ENCODE results near the gene HAP1.
"Not testable (repeated sequence)": the region's sequence is repeated elsewhere in the genome, so short reads cannot be mapped to it uniquely, and the experiment has no call there.

The HAP1 gene, protein sequence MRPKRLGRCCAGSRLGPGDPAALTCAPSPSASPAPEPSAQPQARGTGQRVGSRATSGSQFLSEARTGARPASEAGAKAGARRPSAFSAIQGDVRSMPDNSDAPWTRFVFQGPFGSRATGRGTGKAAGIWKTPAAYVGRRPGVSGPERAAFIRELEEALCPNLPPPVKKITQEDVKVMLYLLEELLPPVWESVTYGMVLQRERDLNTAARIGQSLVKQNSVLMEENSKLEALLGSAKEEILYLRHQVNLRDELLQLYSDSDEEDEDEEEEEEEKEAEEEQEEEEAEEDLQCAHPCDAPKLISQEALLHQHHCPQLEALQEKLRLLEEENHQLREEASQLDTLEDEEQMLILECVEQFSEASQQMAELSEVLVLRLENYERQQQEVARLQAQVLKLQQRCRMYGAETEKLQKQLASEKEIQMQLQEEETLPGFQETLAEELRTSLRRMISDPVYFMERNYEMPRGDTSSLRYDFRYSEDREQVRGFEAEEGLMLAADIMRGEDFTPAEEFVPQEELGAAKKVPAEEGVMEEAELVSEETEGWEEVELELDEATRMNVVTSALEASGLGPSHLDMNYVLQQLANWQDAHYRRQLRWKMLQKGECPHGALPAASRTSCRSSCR

DNA sequence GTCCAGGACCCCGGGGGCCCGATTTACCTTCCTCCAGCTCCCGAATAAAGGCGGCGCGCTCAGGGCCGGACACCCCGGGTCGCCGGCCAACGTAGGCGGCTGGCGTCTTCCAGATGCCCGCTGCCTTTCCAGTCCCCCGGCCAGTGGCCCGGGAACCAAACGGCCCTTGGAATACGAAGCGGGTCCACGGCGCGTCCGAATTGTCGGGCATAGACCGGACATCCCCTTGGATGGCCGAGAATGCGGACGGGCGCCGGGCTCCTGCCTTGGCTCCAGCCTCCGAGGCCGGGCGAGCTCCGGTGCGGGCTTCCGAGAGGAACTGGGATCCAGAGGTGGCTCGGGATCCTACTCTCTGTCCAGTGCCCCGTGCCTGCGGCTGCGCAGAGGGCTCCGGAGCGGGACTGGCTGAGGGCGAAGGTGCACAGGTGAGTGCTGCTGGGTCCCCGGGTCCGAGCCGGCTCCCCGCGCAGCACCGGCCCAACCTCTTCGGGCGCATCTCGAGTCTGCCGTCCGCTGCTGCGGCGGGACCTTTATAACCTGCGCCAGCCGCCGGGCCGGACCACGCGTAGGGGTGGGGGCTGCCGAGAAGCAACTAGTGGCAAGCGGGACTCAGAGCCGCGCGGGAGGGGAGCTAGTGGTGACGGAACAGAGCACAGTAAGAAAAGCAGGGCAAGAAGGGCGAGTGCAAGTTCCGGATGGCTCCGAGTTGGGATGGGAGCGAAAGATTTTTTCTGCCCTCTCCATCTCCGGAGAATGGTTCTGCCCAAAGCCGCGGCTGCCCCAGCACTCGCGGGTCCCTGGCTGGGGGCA is at the start of gene HAP1:
Gene HAP1, minus strand, starts transcription at position 505 of the 810 bp plus-strand sequence. Its CDS starts 9 bp downstream, at position 496.
- in situ Hi-C loops (cut with MboI; ENCODE audit: low sequenced_read_pairs) = no loop called here

DNA sequence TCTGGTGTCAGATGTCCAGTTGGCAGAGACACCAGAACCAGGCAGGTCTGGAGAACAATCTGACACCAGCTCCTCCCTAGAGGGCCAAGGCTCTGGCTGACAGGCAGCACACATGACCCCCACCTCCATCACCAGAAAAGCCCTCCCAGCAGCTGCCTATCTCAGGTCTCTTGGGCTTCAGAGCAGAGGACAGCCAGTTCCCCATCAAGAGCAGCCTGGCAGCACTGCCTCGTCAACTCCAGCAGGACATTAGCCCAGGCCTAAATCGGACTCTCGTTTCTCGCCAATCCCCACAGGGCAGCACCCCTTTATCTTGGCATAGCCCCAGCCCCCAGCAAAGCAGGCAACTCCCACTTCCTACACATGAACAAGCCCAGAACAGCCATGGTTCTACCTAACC is 47.7 kb upstream of the HAP1 start:
- in situ Hi-C loops (cut with MboI; ENCODE audit: low sequenced_read_pairs) = no loop called here

DNA sequence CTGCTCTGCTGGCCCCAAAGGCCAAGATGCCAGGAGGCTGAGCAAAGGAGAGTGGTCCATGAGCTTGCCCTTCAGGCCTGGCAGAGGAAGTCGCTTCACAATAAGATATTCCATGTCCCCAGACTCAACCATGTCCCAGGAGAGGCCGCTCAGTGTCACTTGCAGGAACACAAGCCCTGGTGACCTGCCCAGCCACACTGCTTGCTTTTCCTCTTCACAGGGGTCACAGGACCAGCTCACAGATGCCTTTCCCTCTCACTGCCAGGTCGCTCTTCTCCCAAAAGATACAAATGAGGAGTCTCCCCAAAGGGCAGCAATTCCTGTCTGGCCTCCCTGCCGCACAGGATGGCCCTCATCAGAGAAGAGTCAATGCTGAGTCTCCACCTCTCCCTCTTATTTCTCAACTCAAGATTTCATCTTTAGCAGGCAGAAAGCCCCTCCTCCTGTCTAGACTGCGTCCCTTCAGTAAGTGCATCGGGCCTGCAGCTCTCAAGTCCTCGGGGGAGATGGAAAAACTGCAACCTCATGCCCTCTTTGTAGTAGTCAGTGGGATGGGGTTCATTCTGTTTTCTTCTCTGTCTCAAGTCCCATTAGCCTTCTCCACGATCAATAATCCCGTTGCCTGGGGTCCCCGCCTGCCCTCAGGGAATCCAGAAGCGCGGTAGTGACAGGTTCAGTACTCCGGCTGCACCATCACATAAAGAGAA is 47.1 kb upstream of the HAP1 start:
- in situ Hi-C loops (cut with MboI; ENCODE audit: low sequenced_read_pairs) = no loop called here

DNA sequence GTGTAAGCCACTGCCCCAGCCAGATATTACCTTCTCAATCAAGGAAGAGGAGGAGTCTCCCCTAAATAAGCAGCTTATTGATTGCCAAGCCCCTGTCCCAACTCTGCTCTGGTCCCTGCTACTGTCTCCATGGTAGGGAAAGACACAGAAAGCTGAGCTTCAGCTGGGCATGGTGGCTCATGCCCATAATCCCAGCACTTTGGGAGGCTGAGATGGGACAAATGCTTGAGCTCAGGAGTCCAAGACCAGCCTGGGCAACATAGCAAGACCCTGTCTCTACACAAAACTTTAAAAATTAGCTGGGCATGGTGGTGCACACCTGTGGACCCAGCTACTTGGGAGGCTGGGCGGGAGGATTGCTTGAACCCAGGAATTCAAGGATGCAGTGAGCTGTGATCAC is 45.5 kb upstream of the HAP1 start:
- in situ Hi-C loops (cut with MboI; ENCODE audit: low sequenced_read_pairs) = no loop called here

DNA sequence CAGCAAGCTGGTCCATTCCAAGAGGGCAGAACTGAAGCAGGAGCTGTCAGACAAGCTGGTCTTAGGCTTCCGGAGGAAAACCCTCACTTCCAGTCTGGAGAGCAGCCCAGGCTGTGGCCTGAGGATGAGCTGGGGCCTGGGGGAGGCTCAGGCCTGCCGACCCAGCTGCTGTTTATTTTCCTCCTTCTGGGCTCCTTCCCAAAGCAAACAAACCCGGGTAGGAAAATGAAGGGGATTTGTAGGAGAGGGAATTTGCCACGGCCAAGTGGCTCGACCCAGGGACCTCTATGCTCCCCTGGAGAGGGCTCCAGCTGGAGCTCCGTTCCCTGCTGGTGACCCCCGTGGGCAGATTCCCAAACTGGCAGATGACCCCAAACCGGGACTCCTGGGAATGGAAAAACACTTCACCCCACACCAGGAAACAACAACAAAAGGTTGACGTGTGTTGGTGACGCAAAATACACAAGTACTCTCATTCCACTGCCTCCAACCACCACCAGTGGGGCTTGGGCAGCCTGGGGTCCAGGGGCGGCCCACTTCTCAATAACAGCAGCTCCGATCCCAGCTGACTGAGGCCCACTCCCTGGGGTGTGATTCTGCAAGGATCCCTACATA is 43.2 kb upstream of the HAP1 start:
- in situ Hi-C loops (cut with MboI; ENCODE audit: low sequenced_read_pairs) = no loop called here

DNA sequence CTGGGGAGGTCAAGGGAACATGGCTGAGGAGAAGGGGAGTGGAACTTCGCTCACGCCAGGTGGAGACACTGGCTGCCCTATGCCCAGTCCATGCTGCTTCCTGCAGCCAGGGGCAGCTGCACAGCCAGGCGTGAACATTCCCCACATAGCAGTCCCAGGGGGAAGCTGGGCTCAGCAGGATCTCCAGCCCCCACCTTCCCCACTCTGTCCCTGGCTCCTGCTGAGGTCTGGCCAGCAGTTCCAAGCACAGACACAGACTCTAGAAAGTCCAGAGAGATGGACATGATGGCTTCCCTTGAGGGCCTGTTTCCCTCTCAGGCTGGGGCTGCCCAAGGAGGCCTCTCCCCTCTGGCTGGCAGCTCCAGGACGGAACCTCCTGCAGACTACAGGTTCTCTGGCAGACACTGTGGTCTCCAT is 42.7 kb upstream of the HAP1 start:
- in situ Hi-C loops (cut with MboI; ENCODE audit: low sequenced_read_pairs) = no loop called here

DNA sequence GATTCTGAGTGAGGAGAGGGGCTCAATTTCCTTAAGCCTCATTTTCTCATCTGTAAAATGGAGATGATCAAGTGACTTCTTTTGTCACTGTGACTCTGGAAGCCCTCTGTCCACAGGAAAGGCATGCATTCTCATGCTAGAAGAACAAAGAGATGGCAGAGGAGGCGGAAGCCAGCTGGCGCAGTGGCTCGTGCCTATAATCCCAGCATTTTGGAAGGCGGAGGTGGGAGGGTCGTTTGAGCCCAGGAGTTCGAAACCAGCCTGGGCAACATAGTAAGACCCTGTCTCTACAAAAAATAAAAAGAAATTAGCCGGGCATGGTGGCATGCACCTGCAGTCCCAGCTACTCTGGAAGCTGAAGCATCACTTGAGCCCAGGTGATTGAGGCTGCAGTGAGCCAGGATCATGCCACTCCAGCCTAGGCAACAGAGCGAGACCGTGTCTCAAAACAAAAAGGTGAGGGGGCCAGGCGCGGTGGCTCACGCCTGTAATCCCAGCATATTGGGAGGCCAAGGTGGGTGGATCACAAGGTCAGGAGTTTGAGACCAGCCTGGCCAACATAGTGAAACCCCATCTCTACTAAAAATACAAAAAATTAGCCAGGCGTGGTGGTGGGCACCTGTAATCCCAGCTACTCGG is 41.9 kb upstream of the HAP1 start:
- in situ Hi-C loops (cut with MboI; ENCODE audit: low sequenced_read_pairs) = not testable (repeated sequence)

DNA sequence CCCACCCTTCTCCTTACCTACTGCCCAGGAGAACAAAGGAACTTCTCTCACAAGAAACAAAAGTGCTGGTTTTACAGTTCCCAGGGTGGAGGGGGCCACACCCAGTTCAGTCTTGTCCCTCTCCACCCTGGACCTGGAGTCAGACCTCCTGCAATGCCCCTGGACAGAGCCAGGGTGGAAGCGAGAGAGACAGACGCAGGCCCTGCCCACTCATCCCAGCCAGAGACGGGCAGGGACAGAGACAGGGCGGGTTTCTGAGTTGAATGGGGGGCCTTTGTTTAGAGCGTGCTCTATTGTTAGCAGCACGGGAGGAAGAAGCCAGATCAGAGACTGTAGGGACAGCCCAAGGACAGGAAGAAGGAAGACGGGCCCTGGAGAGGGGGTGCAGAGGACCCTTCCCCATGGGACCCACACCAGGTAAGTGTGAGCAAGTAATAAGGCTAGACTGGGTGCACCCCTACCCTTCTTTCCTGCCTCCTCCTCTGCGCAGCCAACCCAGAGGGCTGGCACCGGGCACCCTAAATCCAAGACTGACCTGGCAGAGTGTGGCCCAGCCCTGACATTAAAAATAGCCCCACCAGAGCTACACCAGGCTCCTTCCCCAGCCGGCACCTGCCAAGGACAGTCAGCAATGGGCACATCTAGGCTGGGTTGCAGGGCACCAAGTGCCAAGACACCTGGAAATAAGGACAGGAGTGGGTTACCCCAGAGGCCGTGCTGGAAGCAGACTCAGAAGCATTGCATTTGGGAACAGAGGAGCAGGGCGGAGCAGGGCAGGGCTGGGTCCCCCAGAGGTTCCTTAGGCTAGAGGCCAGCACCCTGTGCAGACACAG is 41.2 kb upstream of the HAP1 start:
- in situ Hi-C loops (cut with MboI; ENCODE audit: low sequenced_read_pairs) = no loop called here

DNA sequence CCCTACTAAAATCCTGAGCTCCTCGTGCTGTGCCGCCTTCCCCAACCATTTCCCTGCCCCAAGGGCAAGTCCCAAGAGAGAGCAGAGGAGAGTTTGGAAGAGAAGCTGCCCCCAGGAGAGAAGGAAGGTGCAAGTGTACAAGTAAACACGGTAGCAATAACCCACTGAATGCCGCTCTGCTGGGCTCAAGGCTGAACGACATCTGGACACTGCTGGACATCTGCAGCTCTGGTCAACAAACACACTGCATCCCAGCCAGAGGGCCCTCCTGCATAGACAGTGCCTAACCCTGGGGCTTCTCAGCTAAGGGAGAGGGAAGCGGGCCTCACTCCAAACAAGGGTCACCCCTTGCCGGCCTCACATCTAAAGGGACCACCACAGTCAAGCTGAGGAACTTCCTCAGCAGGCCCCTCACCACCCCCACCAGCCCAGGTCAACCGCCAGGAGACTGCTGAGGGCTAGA is 39.3 kb upstream of the HAP1 start:
- in situ Hi-C loops (cut with MboI; ENCODE audit: low sequenced_read_pairs) = no loop called here

DNA sequence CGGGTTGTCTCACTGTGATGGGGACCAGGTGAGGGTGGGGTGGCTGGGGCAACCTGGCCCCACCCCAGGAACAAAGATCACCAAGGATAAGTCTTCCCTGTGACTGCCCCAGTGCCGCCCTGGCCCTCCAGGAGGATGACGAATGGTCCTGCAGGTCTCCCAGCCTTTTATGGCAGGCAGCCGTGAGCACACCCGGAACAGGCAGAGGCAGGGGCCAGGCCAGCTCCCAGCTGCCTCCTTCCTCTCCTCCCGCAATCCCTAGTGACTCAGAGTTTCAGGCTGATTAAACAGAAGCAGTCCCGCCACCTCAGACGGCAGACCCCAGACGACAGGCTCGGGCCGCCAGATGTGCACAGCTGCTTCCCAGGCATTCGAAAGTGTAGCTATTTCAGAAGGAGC is 38.7 kb upstream of the HAP1 start:
- in situ Hi-C loops (cut with MboI; ENCODE audit: low sequenced_read_pairs) = no loop called here

DNA sequence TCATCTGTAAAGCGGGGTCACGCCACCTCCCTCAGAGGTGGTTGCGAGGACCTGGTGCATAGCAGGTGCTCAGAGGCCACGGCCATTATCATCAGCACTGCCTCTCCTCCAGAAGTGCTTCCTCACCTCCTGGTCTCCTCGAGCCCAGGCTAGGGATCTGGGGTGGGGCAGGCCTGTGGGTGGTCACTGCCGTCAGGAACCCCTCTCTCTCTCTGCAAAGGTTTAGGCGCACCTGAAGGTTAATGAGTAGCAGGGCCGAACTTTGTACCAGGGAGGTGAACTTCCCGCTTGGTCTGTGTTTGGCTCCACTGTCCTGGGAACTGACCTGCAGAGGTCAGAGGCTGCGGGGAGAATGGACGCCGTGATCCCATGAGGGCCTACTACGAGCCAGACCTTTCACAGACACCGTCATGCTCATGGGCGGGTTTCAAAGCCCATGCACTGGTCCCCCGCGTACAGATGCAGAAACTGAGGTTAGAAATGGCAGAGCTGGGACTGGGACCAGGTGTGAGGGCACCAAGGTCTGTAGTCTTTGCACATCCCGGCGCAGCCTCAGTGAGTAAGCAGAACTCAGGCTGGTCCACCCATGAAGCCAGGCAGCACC is 38.2 kb upstream of the HAP1 start:
- in situ Hi-C loops (cut with MboI; ENCODE audit: low sequenced_read_pairs) = no loop called here

DNA sequence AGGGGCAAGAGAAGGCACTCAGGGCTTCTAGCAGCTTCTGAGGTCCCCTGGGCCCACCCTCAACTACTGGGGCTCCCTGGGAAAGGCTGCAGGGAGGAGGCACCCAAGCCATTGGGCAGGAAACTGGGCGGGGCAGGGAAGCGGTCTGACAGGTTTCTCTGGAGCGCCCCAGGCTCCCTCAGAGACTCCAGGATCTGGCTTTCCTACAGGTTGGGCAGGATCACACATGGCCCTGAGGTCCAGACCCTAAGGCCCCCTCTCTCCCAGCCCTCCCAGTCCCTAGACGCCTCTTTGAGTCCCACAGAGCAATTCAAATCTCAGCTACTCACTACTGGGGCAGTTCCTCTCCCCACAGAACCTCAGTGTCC is 37.8 kb upstream of the HAP1 start:
- in situ Hi-C loops (cut with MboI; ENCODE audit: low sequenced_read_pairs) = no loop called here

DNA sequence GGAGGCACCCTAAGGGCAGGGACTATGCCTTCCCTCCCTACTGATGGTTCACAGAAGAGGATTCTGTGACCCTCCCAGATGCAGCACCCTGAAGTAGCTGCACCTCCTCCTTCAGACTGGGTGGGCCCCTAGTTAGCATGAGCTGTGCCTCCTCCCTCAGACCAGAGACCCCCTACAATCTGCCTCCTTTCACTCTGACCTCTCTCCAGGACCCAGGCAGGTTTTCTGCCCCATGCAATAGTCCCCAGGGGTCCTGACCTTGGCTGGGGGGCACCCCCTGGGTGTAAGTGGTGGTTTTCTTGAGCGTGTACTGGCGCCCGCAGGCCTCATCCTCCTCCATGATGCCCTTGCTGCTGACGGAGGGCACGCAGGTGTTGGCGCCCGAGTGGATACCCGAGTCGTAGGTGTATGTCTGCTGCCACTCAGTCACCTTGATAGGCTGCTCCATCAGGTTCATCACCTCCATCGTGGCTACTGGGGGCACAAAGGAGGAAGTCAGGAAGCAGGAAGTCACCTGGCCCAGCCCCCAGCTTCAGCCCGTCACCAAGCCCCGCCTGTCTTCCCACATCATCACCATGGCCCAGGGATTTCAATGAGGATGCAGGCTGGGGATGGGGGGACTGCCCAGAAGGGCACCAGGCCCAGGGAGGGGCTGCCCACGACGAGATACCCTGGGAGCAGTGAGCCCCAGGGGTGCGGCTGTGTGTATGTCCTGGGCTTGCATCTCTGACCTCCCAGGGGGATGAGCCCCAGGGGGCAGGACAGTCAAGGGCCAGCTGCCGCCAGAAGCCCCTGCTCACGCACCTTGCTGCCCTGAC is 37.2 kb upstream of the HAP1 start:
- in situ Hi-C loops (cut with MboI; ENCODE audit: low sequenced_read_pairs) = no loop called here

DNA sequence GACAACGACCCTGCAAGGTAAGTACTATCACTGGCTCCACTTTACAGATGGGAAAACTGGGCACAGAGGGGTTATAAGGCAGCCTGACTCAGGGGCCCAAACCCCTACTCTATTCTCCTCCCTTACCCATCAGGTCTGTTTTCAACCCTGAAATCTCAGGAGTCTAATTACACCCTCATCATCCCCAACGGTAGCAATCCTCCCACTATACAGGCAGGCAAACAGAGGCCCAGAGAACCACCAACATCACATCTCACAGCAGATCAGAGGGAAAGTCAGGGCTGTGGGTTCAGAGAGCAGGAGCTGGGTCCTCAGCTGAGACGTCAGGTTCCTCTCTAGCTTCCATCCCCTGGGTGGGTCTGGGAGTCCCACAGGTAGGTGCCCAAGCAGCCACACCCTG is 35.5 kb upstream of the HAP1 start:
- in situ Hi-C loops (cut with MboI; ENCODE audit: low sequenced_read_pairs) = no loop called here

DNA sequence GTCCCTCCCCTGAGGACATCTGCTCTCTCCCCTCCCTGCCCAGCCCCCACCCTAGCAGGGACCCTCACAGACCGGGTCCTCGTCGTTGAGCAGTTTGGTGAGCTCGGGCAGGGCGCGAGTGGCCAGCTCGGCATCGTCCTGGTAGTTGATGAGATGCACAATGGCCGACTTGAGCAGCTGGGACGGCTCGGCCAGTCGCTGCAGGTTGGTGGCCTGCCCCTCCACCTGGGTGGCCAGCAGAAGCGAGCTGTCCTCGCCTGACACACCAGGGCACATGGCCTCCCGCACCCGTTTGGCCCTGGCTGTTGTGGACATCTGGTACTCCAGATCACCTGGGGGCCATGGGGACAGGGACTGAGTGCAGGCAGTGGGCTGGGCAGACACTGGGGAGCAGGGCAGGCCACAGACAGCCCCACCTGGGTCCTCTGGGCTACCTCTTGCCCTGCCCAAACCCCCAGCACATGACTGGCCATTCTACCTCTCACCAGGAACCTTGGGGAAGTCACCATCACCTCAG is 35.0 kb upstream of the HAP1 start:
- in situ Hi-C loops (cut with MboI; ENCODE audit: low sequenced_read_pairs) = no loop called here

DNA sequence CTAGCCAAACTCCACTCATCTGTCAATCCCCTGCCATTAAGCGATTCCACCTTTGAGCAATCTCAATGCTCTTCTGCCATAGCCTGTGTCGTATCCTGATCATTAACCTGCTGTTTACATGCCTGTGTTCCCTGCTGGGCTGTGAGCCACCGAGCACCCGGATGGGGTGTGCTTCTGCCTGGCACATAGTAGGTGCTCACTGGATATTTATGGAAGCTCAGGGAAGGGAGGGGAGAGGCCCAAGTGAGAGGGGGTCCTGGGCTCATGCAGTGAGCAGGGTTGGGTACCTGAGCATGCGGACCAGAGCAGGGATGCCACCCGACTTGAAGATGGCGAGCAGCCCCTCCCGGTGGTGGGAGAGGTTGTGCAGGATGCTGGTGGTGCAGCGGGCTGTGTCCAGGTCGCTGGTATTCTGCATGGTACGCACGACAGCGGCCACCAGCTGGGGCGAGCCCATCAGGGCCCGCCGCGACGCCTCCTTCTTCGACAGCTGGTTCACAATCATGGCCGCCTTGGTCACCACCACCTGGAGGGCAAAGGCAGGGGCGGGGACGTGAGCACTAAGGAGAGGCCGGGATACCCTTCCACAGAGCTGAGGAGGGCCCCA is 34.3 kb upstream of the HAP1 start:
- in situ Hi-C loops (cut with MboI; ENCODE audit: low sequenced_read_pairs) = no loop called here

DNA sequence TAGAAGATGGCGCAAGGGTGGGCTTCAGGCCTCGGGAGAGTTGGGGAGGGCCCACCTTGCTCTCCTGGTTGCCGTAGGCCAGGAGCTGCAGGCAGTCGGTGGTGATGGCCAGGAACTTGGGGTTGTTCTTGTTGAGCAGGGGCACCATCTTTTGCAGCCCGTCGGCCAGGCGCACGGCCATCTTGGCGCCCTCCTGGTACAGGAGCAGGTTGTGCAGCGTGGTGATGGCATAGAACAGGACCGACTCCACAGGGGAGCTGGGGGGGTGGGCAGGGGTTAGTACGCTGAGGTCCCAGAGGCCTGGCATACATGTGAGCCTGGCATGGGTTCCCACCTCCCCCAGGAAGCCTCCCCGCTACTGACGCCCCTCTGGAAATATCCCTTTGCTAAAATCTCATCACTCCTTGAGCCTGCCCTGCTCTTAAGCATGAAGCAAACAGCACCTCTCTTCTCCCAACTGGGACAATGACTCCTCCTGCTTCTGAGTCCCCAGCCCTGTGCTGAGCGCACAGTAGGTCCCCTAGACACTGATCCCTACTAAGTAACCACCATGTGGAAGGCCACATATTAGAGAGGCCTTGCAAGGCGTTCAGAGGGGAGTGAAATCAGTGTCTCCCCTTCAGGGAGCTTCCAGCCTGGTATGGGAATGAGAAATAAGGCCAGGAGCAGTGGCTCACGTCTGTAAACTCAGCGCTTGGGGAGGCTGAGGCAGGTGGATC is 33.0 kb upstream of the HAP1 start:
- in situ Hi-C loops (cut with MboI; ENCODE audit: low sequenced_read_pairs) = no loop called here

Measured in hTERT RPE-1 (cell line).